Measurements from ENCODE around the gene RXYLT1. TPM values are rescaled to one million over a fixed set of nuclear protein-coding genes. Genes with fewer than 3 reads are reported as not detected.
"Not testable (repeated sequence)": the region's sequence is repeated elsewhere in the genome, so short reads cannot be mapped to it uniquely, and the experiment has no call there.

Gene RXYLT1
- total RNA-seq, 1 donor from 2014 or later: 10.8 TPM

DNA sequence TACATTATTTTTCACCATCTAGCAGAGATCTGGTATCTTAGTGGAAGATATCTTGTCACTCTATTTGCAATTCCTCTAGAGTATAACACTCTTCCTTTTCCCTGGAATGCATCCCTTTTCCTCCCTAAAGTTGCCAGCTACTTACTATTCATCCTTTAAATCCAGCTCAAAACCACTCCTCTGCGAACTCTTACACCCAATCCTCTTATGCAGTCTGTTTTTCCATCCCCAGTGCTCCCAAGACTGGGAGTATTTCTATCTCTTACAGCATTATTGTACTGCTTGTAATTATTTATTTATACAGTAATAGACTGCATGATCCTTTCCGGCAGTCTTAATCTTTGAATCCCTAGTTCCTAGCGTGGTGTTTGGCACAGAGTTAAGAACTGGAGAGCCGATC, 61.9 kb downstream of the RXYLT1 start:
- Histone ChIP-seq H3F3A (ENCODE audit: low read depth) (peaks cover 21% of the 10 kb centered on the region), H3K4me1 (peaks cover 8% of the 10 kb centered on the region), H4K20me1 (ENCODE audit: low read depth) (no peaks in the 10 kb centered on the region), H2AFZ (replicated peaks) (no peak overlapping the region), H3K4me2 (no peak overlapping the region), H3K9ac (no peak overlapping the region), H3K27me3 (peaks cover 12% of the 10 kb centered on the region), H3K27ac (no peak overlapping the region), H3K9me3 (ENCODE audit: low read depth) (no peaks in the 10 kb centered on the region), H3K79me2 (ENCODE audit: low read depth) (peaks cover 4% of the 10 kb centered on the region), H3K36me3 (no peaks in the 10 kb centered on the region), H3K4me3 (no peak overlapping the region)
- no peak for TF ChIP-seq EZH2phosphoT487 (IDR thresholded peaks at IDR 0.05)
- TF ChIP-seq EZH2 (IDR thresholded peaks at IDR 0.05): no peak
- no peak for TF ChIP-seq CTCF (IDR thresholded peaks at IDR 0.05)
- peaks cover 5% of the 10 kb centered on the region for H3K27me3 Mint-ChIP-seq (ENCODE audit: insufficient read depth, low read depth)
- no peaks in the 10 kb centered on the region for H3K36me3 Mint-ChIP-seq
- DNase-seq (ENCODE audit: low spot score): no peak
- peaks cover 17% of the 10 kb centered on the region for H3K4me1 Mint-ChIP-seq
- no peak overlapping the region for H3K4me3 Mint-ChIP-seq
- no peaks in the 10 kb centered on the region for H3K9me3 Mint-ChIP-seq
- no peak overlapping the region for H3K27ac Mint-ChIP-seq

GRCh38 chr12:63842750-63843149, 63.0 kb downstream of the RXYLT1 start:
- not testable (repeated sequence) for H4K20me1 ChIP-seq (ENCODE audit: low read depth); H3K27ac ChIP-seq; H3K4me1 ChIP-seq; H3K9me3 ChIP-seq (ENCODE audit: low read depth); H3K9me3 Mint-ChIP-seq; H3K27ac Mint-ChIP-seq; H3K27me3 Mint-ChIP-seq (ENCODE audit: insufficient read depth, low read depth); H3K36me3 ChIP-seq; H3K36me3 Mint-ChIP-seq; H3K9ac ChIP-seq; H3K79me2 ChIP-seq (ENCODE audit: low read depth); DNase-seq (ENCODE audit: low spot score)
- Histone ChIP-seq H3K4me3 (peak overlapping the region; percentile 91), H3F3A (ENCODE audit: low read depth) (peaks cover 21% of the 10 kb centered on the region), H3K27me3 (peaks cover 12% of the 10 kb centered on the region), H3K4me2 (peak overlapping the region; percentile 98), H2AFZ (replicated peaks) (peak overlapping the region; percentile 99)
- H3K4me3 Mint-ChIP-seq: peak overlapping the region; percentile 84
- H3K4me1 Mint-ChIP-seq: peaks cover 18% of the 10 kb centered on the region

DNA sequence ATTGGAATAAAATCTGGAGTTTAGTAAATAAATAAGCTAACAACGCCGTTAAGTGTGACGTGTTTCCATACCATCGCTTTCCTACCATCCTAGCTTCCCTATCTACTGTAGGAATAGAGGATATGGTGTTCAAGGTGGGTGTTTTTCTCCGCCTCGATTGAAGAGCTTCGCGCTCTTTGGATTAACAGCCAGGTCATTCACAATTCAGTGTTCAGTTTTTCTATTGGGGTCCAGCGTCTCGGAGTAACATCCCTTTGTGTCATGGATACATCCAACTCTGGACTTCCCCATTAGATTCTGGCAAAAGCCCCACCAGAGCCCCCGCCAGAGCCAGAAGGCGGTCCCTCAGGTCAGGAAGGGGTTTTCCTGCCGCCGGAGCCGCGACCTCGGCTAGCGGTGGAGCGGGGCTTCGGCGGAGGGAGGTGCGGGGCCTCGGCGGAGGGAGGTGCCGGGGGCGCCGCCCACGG, 63.6 kb downstream of the RXYLT1 start:
- Histone ChIP-seq H3K4me2 (peak overlapping the region; percentile 98), H3K9ac (no peak overlapping the region), H3K36me3 (no peaks in the 10 kb centered on the region), H2AFZ (replicated peaks) (peak overlapping the region; percentile 99), H3F3A (ENCODE audit: low read depth) (peaks cover 21% of the 10 kb centered on the region), H4K20me1 (ENCODE audit: low read depth) (no peaks in the 10 kb centered on the region), H3K27ac (no peak overlapping the region), H3K27me3 (peaks cover 12% of the 10 kb centered on the region), H3K9me3 (ENCODE audit: low read depth) (no peaks in the 10 kb centered on the region), H3K4me3 (peak overlapping the region; percentile 91), H3K79me2 (ENCODE audit: low read depth) (peaks cover 4% of the 10 kb centered on the region), H3K4me1 (peaks cover 8% of the 10 kb centered on the region)
- Mint-ChIP-seq H3K4me3 (peak overlapping the region; percentile 84), H3K9me3 (no peaks in the 10 kb centered on the region), H3K36me3 (no peaks in the 10 kb centered on the region), H3K27ac (no peak overlapping the region), H3K4me1 (peaks cover 21% of the 10 kb centered on the region), H3K27me3 (ENCODE audit: insufficient read depth, low read depth) (peaks cover 5% of the 10 kb centered on the region)
- TF ChIP-seq EZH2 (IDR thresholded peaks at IDR 0.05) (no peak), CTCF (IDR thresholded peaks at IDR 0.05) (no peak), EZH2phosphoT487 (IDR thresholded peaks at IDR 0.05) (no peak)
- no peak for DNase-seq (ENCODE audit: low spot score)

- TF ChIP-seq EZH2 (IDR thresholded peaks at IDR 0.05) (no peak), CTCF (IDR thresholded peaks at IDR 0.05) (peak; percentile 76), EZH2phosphoT487 (IDR thresholded peaks at IDR 0.05) (no peak)
- Histone ChIP-seq H4K20me1 (ENCODE audit: low read depth) (no peaks in the 10 kb centered on the region), H3K4me2 (peak overlapping the region; percentile 98), H2AFZ (replicated peaks) (peak overlapping the region; percentile 99), H3K27ac (no peak overlapping the region), H3K79me2 (ENCODE audit: low read depth) (peaks cover 4% of the 10 kb centered on the region), H3K4me1 (peaks cover 8% of the 10 kb centered on the region), H3K36me3 (no peaks in the 10 kb centered on the region), H3K4me3 (peak overlapping the region; percentile 91), H3K27me3 (peaks cover 12% of the 10 kb centered on the region), H3F3A (ENCODE audit: low read depth) (peaks cover 21% of the 10 kb centered on the region), H3K9me3 (ENCODE audit: low read depth) (no peaks in the 10 kb centered on the region), H3K9ac (no peak overlapping the region)
- DNase-seq (ENCODE audit: low spot score): peak; percentile 95
- Mint-ChIP-seq H3K36me3 (no peaks in the 10 kb centered on the region), H3K27me3 (ENCODE audit: insufficient read depth, low read depth) (peaks cover 5% of the 10 kb centered on the region), H3K4me3 (peak overlapping the region; percentile 82), H3K4me1 (peaks cover 27% of the 10 kb centered on the region), H3K27ac (no peak overlapping the region), H3K9me3 (no peaks in the 10 kb centered on the region)
Observed at GRCh38 chr12:63843721-63844390, 64.1 kb downstream of the RXYLT1 start.

Data from neural progenitor cell (in vitro differentiated cells).